GM12878 (cell line): ENCODE measurements around the gene E2F2. TPM values are rescaled to one million over a fixed set of nuclear protein-coding genes. Genes with fewer than 3 reads are reported as not detected.
A peak's percentile ranks its signal among the peaks of the same experiment; 100 is the strongest.

Source experiments
- ATF2 ChIP-seq: IDR thresholded peaks from 2 replicates; pipeline ENCODE4 v1.6.1; 2012; ENCODE audit warnings: low read length, inconsistent platforms
- BACH1 ChIP-seq: fragments of 450-650 bp; IDR thresholded peaks from 2 replicates; pipeline ENCODE4 v1.6.1; 2017; ENCODE audit warnings: mild to moderate bottlenecking, borderline replicate concordance
- CHD4 ChIP-seq: fragments of 200-600 bp; sonication (generic); IDR thresholded peaks from 2 replicates; pipeline ENCODE4 v1.6.1; 2016; ENCODE audit warnings: mild to moderate bottlenecking
- CREM ChIP-seq: IDR thresholded peaks from 2 replicates; pipeline ENCODE4 v1.6.1; 2014; ENCODE audit warnings: antibody characterized with exemption, low read depth
- DPF2 ChIP-seq: fragments of 450-650 bp; IDR thresholded peaks from 2 replicates; pipeline ENCODE4 v1.6.1; 2017; ENCODE audit warnings: mild to moderate bottlenecking
- EGR1 ChIP-seq, 2 experiments: IDR thresholded peaks; 1 replicate in 1 of 2; 2 replicates in 1 of 2; pipeline ENCODE4 v1.6.1; 2011 to 2012; ENCODE audit warnings: low read depth in 2 of 2, low read length in 2 of 2, borderline replicate concordance in 1 of 2, mild to moderate bottlenecking in 1 of 2, moderate library complexity in 1 of 2
- HDGF ChIP-seq: fragments of 450-650 bp; IDR thresholded peaks from 2 replicates; pipeline ENCODE4 v1.6.1; 2016; ENCODE audit warnings: antibody characterized with exemption
- LARP7 ChIP-seq: fragments of 450-650 bp; IDR thresholded peaks from 2 replicates; pipeline ENCODE4 v1.6.1; 2017; ENCODE audit warnings: mild to moderate bottlenecking
- MLLT1 ChIP-seq: fragments of 450-650 bp; IDR thresholded peaks from 2 replicates; pipeline ENCODE4 v1.6.1; 2016; ENCODE audit warnings: mild to moderate bottlenecking
- MTA2 ChIP-seq: fragments of 450-650 bp; IDR thresholded peaks from 2 replicates; pipeline ENCODE4 v1.6.1; 2016; ENCODE audit warnings: low read depth, mild to moderate bottlenecking, moderate library complexity
- MYC ChIP-seq: IDR thresholded peaks from 2 replicates; pipeline ENCODE4 v1.6.1; 2011; ENCODE audit warnings: mild to moderate bottlenecking, low read length, moderate library complexity, inconsistent platforms; ENCODE audit not compliant: insufficient read depth, insufficient replicate concordance, insufficient read length, severe bottlenecking
- NFIC ChIP-seq: IDR thresholded peaks from 2 replicates; pipeline ENCODE4 v1.6.1; 2012; ENCODE audit warnings: low read depth, mild to moderate bottlenecking, inconsistent platforms, low read length, moderate library complexity
- NRF1 ChIP-seq: conservative IDR thresholded peaks from 2 replicates; pipeline ENCODE4 v1.6.1; 2011; ENCODE audit warnings: mild to moderate bottlenecking, low read depth, low read length, improper control_type of control experiment
- STAT1 ChIP-seq: fragments of 450-650 bp; conservative IDR thresholded peaks from 2 replicates; pipeline ENCODE4 v1.6.1; 2014; ENCODE audit warnings: antibody characterized with exemption, mild to moderate bottlenecking
- TAF1 ChIP-seq: IDR thresholded peaks from 2 replicates; pipeline ENCODE4 v1.6.1; 2011; ENCODE audit warnings: mild to moderate bottlenecking, low read depth, low read length, borderline replicate concordance
- TCF12 ChIP-seq: IDR thresholded peaks from 2 replicates; pipeline ENCODE4 v1.6.1; 2011; ENCODE audit warnings: low read depth, mild to moderate bottlenecking, low read length
- ZBED1 ChIP-seq: IDR thresholded peaks from 2 replicates; pipeline ENCODE4 v1.6.1; 2016; ENCODE audit warnings: borderline replicate concordance
- ZNF687 ChIP-seq: fragments of 450-650 bp; IDR thresholded peaks from 2 replicates; pipeline ENCODE4 v1.6.1; 2017; ENCODE audit warnings: mild to moderate bottlenecking, moderate library complexity
- polyA plus RNA-seq, 11 experiments: library from polyadenylated mRNA; depleted of rRNA in 4 of 11; unstranded in 6 of 11; stranded (reverse) in 5 of 11; fragments of >200 nt; fragmentation: Nextera tagmentation in 4 of 11; fragmentation: Illumina TruSeq in 1 of 11; extraction: Ambion mirVana in 4 of 11; extraction: Trizol in 1 of 11; gene quantifications; 1 replicate in 1 of 11; 2 replicates in 10 of 11; pipeline versions ENCODE4 v1.2.1 to v1.2.3, GENCODE V29; 2011 to 2016; ENCODE audit warnings: inconsistent platforms in 2 of 11, missing spikeins in 2 of 11, low read depth in 1 of 11
- total RNA-seq, 4 experiments: library from RNA; depleted of rRNA in 3 of 4; stranded (reverse); fragments of >200 nt in 3 of 4; fragmentation: Illumina TruSeq in 1 of 4; extraction: Trizol in 1 of 4; gene quantifications; 2 replicates each; pipeline versions ENCODE4 v1.2.1 to v1.2.3, GENCODE V29; 2013 to 2021
- TF ChIP-seq, protein P1 (sequence below): IDR thresholded peaks from 2 replicates; pipeline ENCODE4 v1.6.1; 2012; ENCODE audit warnings: low read depth, low read length, improper control_type of control experiment
- TF ChIP-seq, protein P2 (sequence below): IDR thresholded peaks from 2 replicates; pipeline ENCODE4 v1.6.1; 2011; ENCODE audit warnings: low read depth, mild to moderate bottlenecking, low read length, moderate library complexity, borderline replicate concordance; ENCODE audit errors: extremely low read depth

E2F2 gene
- total and polyA plus RNA-seq, 10 of the 15 experiments (the other 5 are each of a cell fraction or from before 2014, with no cell fraction given): 3.8 to 27.2 (median 14.6) TPM

- TF ChIP-seq TAF1 (peak; percentile 90; the same call in 1 of the 2 replicates), ZNF687 (peak; percentile 78; the same call in 1 of the 2 replicates), CREM (no peak), BACH1 (no peak; the same call in 1 of the 2 replicates), ATF2 (0 out of 2 replicates have a peak, but pooled peaks have one; percentile 23), MTA2 (no peak; the same call in 1 of the 2 replicates), LARP7 (0 out of 2 replicates have a peak, but pooled peaks have one; percentile 28), MYC (peak; percentile 26), NFIC (no peak; the same call in 1 of the 2 replicates), EGR1 (IDR thresholded peaks at IDR 0.05; ENCODE audit: borderline replicate concordance in 1 of 2, low read depth in 2 of 2, low read length in 2 of 2) (0 out of 3 replicates have a peak, but pooled peaks of 1 of the 2 experiments have one; percentile 49), STAT1 (0 out of 2 replicates have a peak, but pooled peaks have one; percentile 18), DPF2 (peak; percentile 64), NRF1 (peak; percentile 26; the same call in 1 of the 2 replicates), HDGF (peak; percentile 42; the same call in 1 of the 2 replicates), MLLT1 (peak; percentile 51; the same call in 1 of the 2 replicates), TCF12 (0 out of 2 replicates have a peak, but pooled peaks have one; percentile 33), CHD4 (no peak), ZBED1 (peak; percentile 91; the same call in 1 of the 2 replicates)
- TF ChIP-seq, protein P1, sequence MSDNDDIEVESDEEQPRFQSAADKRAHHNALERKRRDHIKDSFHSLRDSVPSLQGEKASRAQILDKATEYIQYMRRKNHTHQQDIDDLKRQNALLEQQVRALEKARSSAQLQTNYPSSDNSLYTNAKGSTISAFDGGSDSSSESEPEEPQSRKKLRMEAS: peak; percentile 62; the same call in 1 of the 2 replicates
- TF ChIP-seq, protein P2, sequence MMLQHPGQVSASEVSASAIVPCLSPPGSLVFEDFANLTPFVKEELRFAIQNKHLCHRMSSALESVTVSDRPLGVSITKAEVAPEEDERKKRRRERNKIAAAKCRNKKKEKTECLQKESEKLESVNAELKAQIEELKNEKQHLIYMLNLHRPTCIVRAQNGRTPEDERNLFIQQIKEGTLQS: no peak
Measured at GRCh38 chr1:23559136-23559984, 28.3 kb upstream of the E2F2 start, which contains the start of gene ID3 (continued).
